Stimulated activated naive CD8-positive, alpha-beta T cell treated with anti-CD3 and anti-CD28 coated beads, Interleukin-15, Interleukin-2, amounts not matched to agents 100 ng/mL and 50 ng/mL, for 24 hours (primary cell): ENCODE measurements around the gene KTI12.
A peak's percentile ranks its signal among the peaks of the same experiment; 100 is the strongest.
"Not testable (repeated sequence)": the region's sequence is repeated elsewhere in the genome, so short reads cannot be mapped to it uniquely, and the experiment has no call there.

ENCODE experiments used
- H3K27ac Mint-ChIP-seq: one replicate; pipeline ENCODE4 v1.8.0; 2021; ENCODE audit warnings: mild to moderate bottlenecking, mixed read lengths
- H3K27me3 Mint-ChIP-seq: one replicate; pipeline ENCODE4 v1.8.0; 2021; ENCODE audit warnings: mixed read lengths
- H3K36me3 Mint-ChIP-seq: one replicate; pipeline ENCODE4 v1.8.0; 2021; ENCODE audit warnings: low read depth, mixed read lengths
- H3K4me1 Mint-ChIP-seq: one replicate; pipeline ENCODE4 v1.8.0; 2021; ENCODE audit warnings: low read depth, mixed read lengths
- H3K4me3 Mint-ChIP-seq: one replicate; pipeline ENCODE4 v1.8.0; 2021; ENCODE audit warnings: mild to moderate bottlenecking, mixed read lengths
- H3K9me3 Mint-ChIP-seq: one replicate; pipeline ENCODE4 v1.8.0; 2021; ENCODE audit warnings: mixed read lengths

Gene KTI12

GRCh38 chr1:52055066-52055865, 21.7 kb upstream of the KTI12 start, which contains the start of gene TXNDC12:
Gene TXNDC12, minus strand, starts transcription at chr1:52055191. Its CDS starts 95 bp downstream, at chr1:52055096.
- H3K4me3 Mint-ChIP-seq: peak within 1 kb of the TSS; percentile 98
- peak within 1 kb of the TSS; percentile 96 for H3K27ac Mint-ChIP-seq
- no peaks in the 10 kb centered on the region for H3K27me3 Mint-ChIP-seq
- peaks cover 64% of the 10 kb centered on the region for H3K4me1 Mint-ChIP-seq
- H3K36me3 Mint-ChIP-seq: peaks cover 47% of the 10 kb centered on the region
- H3K9me3 Mint-ChIP-seq: no peaks in the 10 kb centered on the region

DNA sequence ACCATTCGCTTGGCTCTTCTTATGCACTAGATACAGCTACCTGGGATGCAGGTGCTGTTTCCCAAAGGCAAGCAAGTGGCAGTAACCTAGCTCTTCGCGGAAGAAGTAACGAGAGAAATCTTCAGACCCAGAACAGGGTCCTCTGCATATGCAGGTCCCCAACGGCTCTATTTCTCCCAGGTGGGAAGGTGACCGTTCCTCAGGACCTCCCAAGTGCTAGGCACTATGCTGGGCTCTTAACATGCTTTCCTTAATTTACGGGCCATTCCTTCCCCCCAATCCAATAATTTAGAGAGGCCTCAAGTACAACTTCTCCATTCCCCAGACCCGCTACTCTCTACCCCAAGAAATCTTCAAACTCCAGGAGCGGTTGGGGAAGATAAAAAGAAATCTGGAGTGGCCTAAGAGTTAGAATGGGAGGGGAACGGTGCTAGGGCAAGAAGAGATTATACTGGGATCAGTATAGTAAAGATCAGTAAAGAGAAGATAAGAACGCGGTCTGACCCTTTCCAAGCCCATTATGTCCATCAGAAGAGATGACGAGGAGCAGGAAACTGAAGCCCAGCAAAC, 21.0 kb upstream of the KTI12 start:
- peak overlapping the region; percentile 96 for H3K27ac Mint-ChIP-seq
- H3K4me1 Mint-ChIP-seq: peaks cover 62% of the 10 kb centered on the region

DNA sequence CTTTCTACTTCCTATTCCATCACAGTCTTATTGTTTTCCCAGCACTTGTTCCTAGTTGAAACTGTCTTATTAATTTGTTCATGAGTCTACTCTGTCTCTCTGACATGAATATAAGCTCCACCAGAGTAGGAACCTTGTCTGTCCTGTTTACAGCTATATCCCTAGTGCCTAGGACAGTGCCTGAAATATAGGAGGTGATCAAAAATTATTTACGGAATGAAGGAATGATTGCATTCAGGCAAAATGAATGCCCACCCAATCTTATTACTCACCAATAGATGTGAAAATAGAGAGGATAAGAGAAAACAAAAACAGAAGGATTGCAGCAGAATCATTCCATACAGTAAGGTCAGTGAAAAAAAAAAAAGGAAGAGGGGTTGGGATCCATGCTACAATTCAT, 20.3 kb upstream of the KTI12 start:
- Mint-ChIP-seq H3K9me3 (no peaks in the 10 kb centered on the region), H3K27ac (peak overlapping the region; percentile 96), H3K27me3 (no peaks in the 10 kb centered on the region), H3K4me3 (peak overlapping the region; percentile 98), H3K4me1 (peaks cover 56% of the 10 kb centered on the region), H3K36me3 (peaks cover 42% of the 10 kb centered on the region)

More for the DNA sequence above, 21.0 kb upstream of the KTI12 start:
- peak overlapping the region; percentile 98 for H3K4me3 Mint-ChIP-seq
- no peaks in the 10 kb centered on the region for H3K27me3 Mint-ChIP-seq
- no peaks in the 10 kb centered on the region for H3K9me3 Mint-ChIP-seq
- peaks cover 46% of the 10 kb centered on the region for H3K36me3 Mint-ChIP-seq

DNA sequence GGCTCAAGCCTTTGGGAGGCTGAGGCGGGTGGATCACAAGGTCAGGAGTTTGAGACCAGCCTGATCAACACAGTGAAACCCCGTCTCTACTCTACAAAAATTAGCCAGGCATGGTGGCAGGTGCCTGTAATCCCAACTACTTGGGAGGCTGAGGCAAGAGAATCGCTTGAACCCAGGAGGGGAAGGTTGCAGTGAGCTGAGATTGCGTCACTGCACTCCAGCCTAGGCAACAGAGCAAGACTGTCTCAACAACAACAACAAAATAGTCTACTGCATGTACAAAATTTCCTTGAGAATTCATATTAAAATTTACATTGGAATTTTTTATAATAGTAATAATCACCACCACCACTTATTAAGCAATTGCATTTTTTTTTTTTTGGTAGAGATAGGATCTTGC, 15.7 kb upstream of the KTI12 start:
- H3K4me1 Mint-ChIP-seq: peaks cover 36% of the 10 kb centered on the region
- H3K9me3 Mint-ChIP-seq: not testable (repeated sequence)

DNA sequence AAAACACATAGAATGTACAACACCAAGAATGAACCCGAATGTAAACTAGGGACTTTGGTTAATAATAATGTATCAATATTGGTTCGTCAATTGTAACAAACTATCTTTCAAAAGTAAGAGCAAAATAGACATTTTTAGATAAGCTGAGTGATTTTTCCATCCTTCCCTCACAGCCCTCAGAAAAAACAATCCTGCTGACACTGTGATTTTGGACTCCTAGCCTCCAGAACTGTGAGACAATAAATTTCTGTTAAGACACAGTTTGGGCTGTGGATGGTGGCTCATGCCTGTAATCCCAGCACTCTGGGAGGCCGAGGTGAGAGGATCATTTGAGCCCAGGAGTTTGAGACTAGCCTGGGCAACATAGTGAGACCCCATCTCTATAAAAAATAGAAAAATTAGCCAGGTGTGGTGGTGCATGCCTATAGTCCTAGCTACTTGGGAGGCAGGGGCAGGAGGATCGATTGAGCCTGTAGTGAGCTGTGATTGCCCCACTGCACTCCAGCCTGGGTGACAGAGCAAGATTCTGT, 12.1 kb upstream of the KTI12 start:
- Mint-ChIP-seq H3K4me1 (peaks cover 15% of the 10 kb centered on the region), H3K36me3 (peaks cover 37% of the 10 kb centered on the region)
- H3K9me3 Mint-ChIP-seq, H3K27ac Mint-ChIP-seq, H3K4me3 Mint-ChIP-seq, H3K27me3 Mint-ChIP-seq: not testable (repeated sequence)

More for the DNA sequence above, 15.7 kb upstream of the KTI12 start:
- H3K4me3 Mint-ChIP-seq, H3K27ac Mint-ChIP-seq, H3K27me3 Mint-ChIP-seq: not testable (repeated sequence)
- peaks cover 50% of the 10 kb centered on the region for H3K36me3 Mint-ChIP-seq

DNA sequence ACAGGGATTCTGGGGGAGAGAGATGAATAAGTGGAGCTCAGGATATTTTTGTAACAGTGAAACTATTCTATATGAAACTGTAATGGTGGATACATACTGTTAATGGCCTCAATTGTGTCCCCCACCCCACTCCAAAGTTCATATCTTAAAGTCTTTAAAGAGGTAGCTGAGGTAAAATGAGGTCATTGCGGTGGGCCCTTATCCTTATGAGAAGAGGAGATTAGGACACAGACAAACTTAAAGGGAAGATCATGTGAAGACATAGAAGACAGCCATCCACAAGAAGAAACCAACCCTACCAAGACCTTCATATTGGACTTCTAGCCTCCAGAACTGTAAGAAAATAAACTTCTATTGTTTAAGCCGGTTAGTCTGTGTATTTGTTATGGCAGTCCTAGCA, 11.6 kb upstream of the KTI12 start:
- Mint-ChIP-seq H3K27ac (no peak overlapping the region), H3K9me3 (no peaks in the 10 kb centered on the region), H3K4me1 (peaks cover 11% of the 10 kb centered on the region), H3K36me3 (peaks cover 36% of the 10 kb centered on the region), H3K27me3 (no peaks in the 10 kb centered on the region), H3K4me3 (no peak overlapping the region)

- H3K4me1 Mint-ChIP-seq: peaks cover 7% of the 10 kb centered on the region
- no peaks in the 10 kb centered on the region for H3K27me3 Mint-ChIP-seq
- H3K36me3 Mint-ChIP-seq: peaks cover 47% of the 10 kb centered on the region
- no peaks in the 10 kb centered on the region for H3K9me3 Mint-ChIP-seq
- no peak overlapping the region for H3K27ac Mint-ChIP-seq
- no peak overlapping the region for H3K4me3 Mint-ChIP-seq
Measured at GRCh38 chr1:52041551-52042185, 8.1 kb upstream of the KTI12 start.

- H3K27me3 Mint-ChIP-seq: no peaks in the 10 kb centered on the region
- peaks cover 34% of the 10 kb centered on the region for H3K36me3 Mint-ChIP-seq
- H3K27ac Mint-ChIP-seq: no peak overlapping the region
- no peak overlapping the region for H3K4me3 Mint-ChIP-seq
- peaks cover 6% of the 10 kb centered on the region for H3K4me1 Mint-ChIP-seq
- H3K9me3 Mint-ChIP-seq: no peaks in the 10 kb centered on the region
Measured at GRCh38 chr1:52037909-52038308, 4.3 kb upstream of the KTI12 start.

GRCh38 chr1:52037402-52037814, 3.8 kb upstream of the KTI12 start:
- H3K36me3 Mint-ChIP-seq: peaks cover 38% of the 10 kb centered on the region
- H3K27me3 Mint-ChIP-seq: no peaks in the 10 kb centered on the region
- H3K4me1 Mint-ChIP-seq: peaks cover 6% of the 10 kb centered on the region

DNA sequence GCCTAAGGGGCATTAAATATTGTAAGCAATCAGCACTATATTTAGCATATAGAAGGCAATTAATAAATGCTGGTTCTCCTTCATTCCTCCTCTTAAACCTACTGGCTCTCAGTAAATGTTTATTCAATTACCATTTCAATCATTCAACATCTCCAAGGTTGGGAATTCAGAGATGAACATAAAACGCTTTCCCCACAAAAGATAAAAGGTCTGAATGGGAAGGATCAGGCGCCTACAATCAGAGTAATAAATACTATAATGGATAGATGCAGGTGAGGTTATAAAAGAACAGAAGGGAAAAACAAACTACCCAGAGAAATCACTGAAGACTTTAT, 407 bp upstream of the KTI12 start:
- H3K36me3 Mint-ChIP-seq: peaks cover 43% of the 10 kb centered on the region

More at GRCh38 chr1:52037402-52037814, 3.8 kb upstream of the KTI12 start:
- Mint-ChIP-seq H3K4me3 (no peak overlapping the region), H3K9me3 (no peaks in the 10 kb centered on the region), H3K27ac (no peak overlapping the region)

GRCh38 chr1:52032785-52033131, 852 bp downstream of the KTI12 start:
- peak overlapping the region; percentile 92 for H3K4me3 Mint-ChIP-seq

More for the DNA sequence above, 407 bp upstream of the KTI12 start:
- no peaks in the 10 kb centered on the region for H3K27me3 Mint-ChIP-seq
- H3K27ac Mint-ChIP-seq: peak overlapping the region; percentile 92
- H3K9me3 Mint-ChIP-seq: no peaks in the 10 kb centered on the region
- H3K4me3 Mint-ChIP-seq: peak overlapping the region; percentile 92
- H3K4me1 Mint-ChIP-seq: peaks cover 28% of the 10 kb centered on the region

GRCh38 chr1:52032124-52032784, 1.4 kb downstream of the KTI12 start:
- H3K36me3 Mint-ChIP-seq: peaks cover 33% of the 10 kb centered on the region
- peaks cover 28% of the 10 kb centered on the region for H3K4me1 Mint-ChIP-seq
- no peaks in the 10 kb centered on the region for H3K27me3 Mint-ChIP-seq
- no peaks in the 10 kb centered on the region for H3K9me3 Mint-ChIP-seq
- peak overlapping the region; percentile 92 for H3K27ac Mint-ChIP-seq
- peak overlapping the region; percentile 92 for H3K4me3 Mint-ChIP-seq

More at GRCh38 chr1:52032785-52033131, 852 bp downstream of the KTI12 start:
- Mint-ChIP-seq H3K36me3 (peaks cover 35% of the 10 kb centered on the region), H3K4me1 (peaks cover 28% of the 10 kb centered on the region), H3K9me3 (no peaks in the 10 kb centered on the region), H3K27ac (peak overlapping the region; percentile 92), H3K27me3 (no peaks in the 10 kb centered on the region)

DNA sequence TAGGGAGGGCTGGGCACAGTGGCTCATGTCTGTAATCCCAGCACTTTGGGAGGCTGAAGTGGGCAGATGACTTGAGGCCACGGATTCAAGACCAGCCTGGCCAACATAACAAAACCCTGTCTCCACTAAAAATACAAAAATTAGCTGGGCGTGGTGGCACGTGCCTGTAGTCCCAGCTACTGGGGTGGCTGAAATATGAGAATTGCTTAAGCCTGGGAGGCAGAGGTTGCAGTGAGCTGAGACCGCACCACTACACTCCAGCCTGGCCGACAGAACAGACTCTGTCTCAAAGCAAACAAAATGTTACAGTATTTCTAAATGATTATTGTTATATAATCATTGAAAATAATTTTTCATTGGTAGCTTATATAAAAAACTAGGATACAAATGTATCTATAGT, 4.8 kb downstream of the KTI12 start:
- H3K27ac Mint-ChIP-seq, H3K4me3 Mint-ChIP-seq: not testable (repeated sequence)
- peaks cover 52% of the 10 kb centered on the region for H3K36me3 Mint-ChIP-seq

DNA sequence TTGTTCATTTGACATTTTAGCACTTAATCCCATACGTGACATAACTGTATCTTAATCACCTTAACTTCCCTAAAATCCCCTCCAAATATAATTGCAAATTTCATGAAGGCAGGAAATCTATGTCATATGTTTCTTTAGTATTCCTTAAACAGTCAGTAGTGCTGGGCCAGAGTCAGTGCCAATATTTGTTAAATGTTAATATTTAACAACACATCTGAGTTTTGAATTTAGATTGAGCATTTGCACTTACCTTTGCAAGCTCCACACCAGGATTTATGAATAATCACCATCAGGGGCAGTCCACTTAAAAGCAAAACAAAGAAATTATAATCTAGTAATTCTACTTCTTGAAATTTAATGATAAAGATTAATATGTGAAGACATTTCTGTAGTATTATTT, 5.3 kb downstream of the KTI12 start:
- Mint-ChIP-seq H3K4me3 (no peak overlapping the region), H3K4me1 (peaks cover 22% of the 10 kb centered on the region), H3K9me3 (no peaks in the 10 kb centered on the region), H3K27me3 (no peaks in the 10 kb centered on the region), H3K36me3 (peaks cover 57% of the 10 kb centered on the region), H3K27ac (no peak overlapping the region)

More for the DNA sequence above, 4.8 kb downstream of the KTI12 start:
- not testable (repeated sequence) for H3K27me3 Mint-ChIP-seq, H3K9me3 Mint-ChIP-seq
- H3K4me1 Mint-ChIP-seq: peaks cover 24% of the 10 kb centered on the region

DNA sequence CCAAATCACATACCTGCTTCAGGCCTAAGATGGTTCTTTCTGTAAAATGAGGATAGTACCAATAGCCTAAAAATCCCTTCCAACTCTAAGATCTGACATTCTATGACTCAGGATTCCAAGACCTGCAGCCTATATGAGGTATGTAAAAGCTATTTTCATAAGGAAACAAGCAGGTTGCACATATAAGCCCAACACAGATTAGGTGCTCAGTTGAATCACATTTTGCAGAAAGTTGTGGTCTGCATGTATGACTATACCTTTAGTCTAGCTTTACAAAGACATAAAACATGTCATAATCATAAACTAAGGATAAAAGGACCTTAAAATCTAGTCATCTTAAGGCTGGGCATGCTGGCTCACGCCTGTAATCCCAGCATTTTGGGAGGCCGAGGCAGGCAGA, 7.3 kb downstream of the KTI12 start:
- H3K4me1 Mint-ChIP-seq: peaks cover 11% of the 10 kb centered on the region
- no peak overlapping the region for H3K27ac Mint-ChIP-seq
- no peaks in the 10 kb centered on the region for H3K27me3 Mint-ChIP-seq
- H3K4me3 Mint-ChIP-seq: no peak overlapping the region
- H3K36me3 Mint-ChIP-seq: peaks cover 57% of the 10 kb centered on the region
- H3K9me3 Mint-ChIP-seq: no peaks in the 10 kb centered on the region
